Upper lobe of right lung (tissue), 1 donor: ENCODE data around the gene CHCHD6. TPM values are rescaled to one million over a fixed set of nuclear protein-coding genes. Genes with fewer than 3 reads are reported as not detected.

Source experiments
- ATAC-seq: fragments of 200-7000 bp; cut with Tn5 transposase; one replicate; pipeline ENCODE4 v1.9.1; 2020; ENCODE audit warnings: mild to moderate bottlenecking, moderate library complexity
- DNase-seq: peaks from one replicate; pipeline ENCODE4 v3.0.0-alpha.2; 2020
- H3K27ac ChIP-seq: fragments of 200-600 bp; one replicate; pipeline ENCODE4 v1.8.0; 2022
- H3K27me3 ChIP-seq: fragments of 200-600 bp; one replicate; pipeline ENCODE4 v1.8.0; 2022; ENCODE audit warnings: mild to moderate bottlenecking
- H3K36me3 ChIP-seq: fragments of 200-600 bp; one replicate; pipeline ENCODE4 v1.8.0; 2022
- H3K4me1 ChIP-seq: fragments of 200-600 bp; one replicate; pipeline ENCODE4 v1.8.0; 2022
- H3K4me3 ChIP-seq: fragments of 200-600 bp; one replicate; pipeline ENCODE4 v1.8.0; 2022; ENCODE audit warnings: mild to moderate bottlenecking
- H3K9me3 ChIP-seq: fragments of 200-600 bp; one replicate; pipeline ENCODE4 v1.8.0; 2022
- intact Hi-C: fragments of 100-400 bp; cut with DNase I; formaldehyde crosslinking; loops from one replicate; pipeline ENCODE4 v1.11.0; 2022
- total RNA-seq: library from RNA; stranded (reverse); fragmentation: NEBNext Ultra II Directional; extraction: Animal tissue kit (Norgen Biotek cat#: 25700); gene quantifications from one replicate; pipeline ENCODE4 v1.2.1, GENCODE V29; 2021
- TF ChIP-seq, protein P1 (sequence below): fragments of 200-600 bp; IDR thresholded peaks from one replicate; pipeline ENCODE4 v1.8.0; 2022; ENCODE audit warnings: antibody characterized with exemption
- donor health status: DM: no; HTN: yes; CAD: no; lungs with severe emphysema.

Gene CHCHD6
- total RNA-seq, 1 donor from 2014 or later = 17.1 TPM

- Histone ChIP-seq H3K4me3 (no peak overlapping the region), H3K27me3 (no peaks in the 10 kb centered on the region), H3K27ac (no peak overlapping the region), H3K36me3 (no peaks in the 10 kb centered on the region), H3K4me1 (peaks cover 40% of the 10 kb centered on the region), H3K9me3 (no peaks in the 10 kb centered on the region)
- no peak for ATAC-seq
- DNase-seq = no peak
- intact Hi-C loops = no loop called here
- TF ChIP-seq, protein P1, sequence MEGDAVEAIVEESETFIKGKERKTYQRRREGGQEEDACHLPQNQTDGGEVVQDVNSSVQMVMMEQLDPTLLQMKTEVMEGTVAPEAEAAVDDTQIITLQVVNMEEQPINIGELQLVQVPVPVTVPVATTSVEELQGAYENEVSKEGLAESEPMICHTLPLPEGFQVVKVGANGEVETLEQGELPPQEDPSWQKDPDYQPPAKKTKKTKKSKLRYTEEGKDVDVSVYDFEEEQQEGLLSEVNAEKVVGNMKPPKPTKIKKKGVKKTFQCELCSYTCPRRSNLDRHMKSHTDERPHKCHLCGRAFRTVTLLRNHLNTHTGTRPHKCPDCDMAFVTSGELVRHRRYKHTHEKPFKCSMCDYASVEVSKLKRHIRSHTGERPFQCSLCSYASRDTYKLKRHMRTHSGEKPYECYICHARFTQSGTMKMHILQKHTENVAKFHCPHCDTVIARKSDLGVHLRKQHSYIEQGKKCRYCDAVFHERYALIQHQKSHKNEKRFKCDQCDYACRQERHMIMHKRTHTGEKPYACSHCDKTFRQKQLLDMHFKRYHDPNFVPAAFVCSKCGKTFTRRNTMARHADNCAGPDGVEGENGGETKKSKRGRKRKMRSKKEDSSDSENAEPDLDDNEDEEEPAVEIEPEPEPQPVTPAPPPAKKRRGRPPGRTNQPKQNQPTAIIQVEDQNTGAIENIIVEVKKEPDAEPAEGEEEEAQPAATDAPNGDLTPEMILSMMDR = no peak
Observed at GRCh38 chr3:126999383-126999782, 295.3 kb downstream of the CHCHD6 start.

- ATAC-seq (no peak), DNase-seq (no peak)
- no peaks in the 10 kb centered on the region for H3K27me3 ChIP-seq
- intact Hi-C loops = no loop called here
- H3K4me1 ChIP-seq = peaks cover 33% of the 10 kb centered on the region
- H3K9me3 ChIP-seq = no peaks in the 10 kb centered on the region
- TF ChIP-seq, protein P1 = no peak
- no peaks in the 10 kb centered on the region for H3K36me3 ChIP-seq
- H3K4me3 ChIP-seq = no peak overlapping the region
- no peak overlapping the region for H3K27ac ChIP-seq
Observed at GRCh38 chr3:127000119-127000518, 296.1 kb downstream of the CHCHD6 start.

- H3K36me3 ChIP-seq = no peaks in the 10 kb centered on the region
- H3K27ac ChIP-seq = peak overlapping the region; percentile 79
- H3K4me1 ChIP-seq = peaks cover 31% of the 10 kb centered on the region
Observed at GRCh38 chr3:127000761-127001160, 296.7 kb downstream of the CHCHD6 start.

DNA sequence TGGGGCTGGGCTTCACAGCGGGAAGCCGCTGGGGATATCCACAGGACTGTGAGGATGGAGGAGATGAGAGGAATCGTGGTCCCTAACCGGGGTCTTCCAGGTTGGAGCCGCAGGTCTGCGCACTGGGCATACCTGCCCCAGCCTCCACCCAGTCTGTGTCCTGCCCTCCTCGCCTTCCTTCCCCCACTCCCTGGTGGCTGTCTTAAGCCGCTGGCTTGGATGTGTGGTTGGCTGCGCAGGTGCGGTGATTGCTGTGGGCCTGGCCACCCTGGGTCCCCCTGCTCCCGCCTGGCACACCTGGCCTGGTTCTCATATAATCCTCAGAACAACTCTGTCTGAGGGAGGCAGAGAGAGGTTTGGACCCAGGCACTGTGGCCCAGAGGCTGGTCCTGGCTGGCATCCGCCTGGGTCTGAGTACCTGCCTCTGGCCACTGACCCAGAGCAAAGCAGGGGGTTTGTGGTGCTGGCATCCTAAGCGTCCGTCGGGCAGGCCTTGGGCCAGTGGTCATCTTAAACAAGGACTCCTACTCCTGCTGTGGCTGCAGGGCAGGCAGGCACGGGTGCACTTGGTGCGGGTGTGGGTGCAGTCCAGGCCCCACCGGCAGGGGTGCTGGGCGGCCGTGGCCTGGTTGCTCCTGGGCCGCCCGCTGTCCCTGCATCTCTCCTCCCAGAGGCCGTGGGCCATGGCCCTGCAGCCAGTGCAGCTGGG lies 297.6 kb downstream of the CHCHD6 start:
- intact Hi-C loops = no loop called here
- Histone ChIP-seq H3K4me1 (peaks cover 31% of the 10 kb centered on the region), H3K27ac (peak overlapping the region; percentile 79), H3K4me3 (peak overlapping the region; percentile 4), H3K36me3 (no peaks in the 10 kb centered on the region), H3K27me3 (no peaks in the 10 kb centered on the region), H3K9me3 (no peaks in the 10 kb centered on the region)
- TF ChIP-seq, protein P1 = no peak
- DNase-seq (no peak), ATAC-seq (no peak)

More at GRCh38 chr3:127000761-127001160, 296.7 kb downstream of the CHCHD6 start:
- intact Hi-C loops = no loop called here
- TF ChIP-seq, protein P1 = no peak
- H3K9me3 ChIP-seq = no peaks in the 10 kb centered on the region
- H3K4me3 ChIP-seq = no peak overlapping the region
- H3K27me3 ChIP-seq = no peaks in the 10 kb centered on the region
- DNase-seq = no peak
- ATAC-seq = no peak

DNA sequence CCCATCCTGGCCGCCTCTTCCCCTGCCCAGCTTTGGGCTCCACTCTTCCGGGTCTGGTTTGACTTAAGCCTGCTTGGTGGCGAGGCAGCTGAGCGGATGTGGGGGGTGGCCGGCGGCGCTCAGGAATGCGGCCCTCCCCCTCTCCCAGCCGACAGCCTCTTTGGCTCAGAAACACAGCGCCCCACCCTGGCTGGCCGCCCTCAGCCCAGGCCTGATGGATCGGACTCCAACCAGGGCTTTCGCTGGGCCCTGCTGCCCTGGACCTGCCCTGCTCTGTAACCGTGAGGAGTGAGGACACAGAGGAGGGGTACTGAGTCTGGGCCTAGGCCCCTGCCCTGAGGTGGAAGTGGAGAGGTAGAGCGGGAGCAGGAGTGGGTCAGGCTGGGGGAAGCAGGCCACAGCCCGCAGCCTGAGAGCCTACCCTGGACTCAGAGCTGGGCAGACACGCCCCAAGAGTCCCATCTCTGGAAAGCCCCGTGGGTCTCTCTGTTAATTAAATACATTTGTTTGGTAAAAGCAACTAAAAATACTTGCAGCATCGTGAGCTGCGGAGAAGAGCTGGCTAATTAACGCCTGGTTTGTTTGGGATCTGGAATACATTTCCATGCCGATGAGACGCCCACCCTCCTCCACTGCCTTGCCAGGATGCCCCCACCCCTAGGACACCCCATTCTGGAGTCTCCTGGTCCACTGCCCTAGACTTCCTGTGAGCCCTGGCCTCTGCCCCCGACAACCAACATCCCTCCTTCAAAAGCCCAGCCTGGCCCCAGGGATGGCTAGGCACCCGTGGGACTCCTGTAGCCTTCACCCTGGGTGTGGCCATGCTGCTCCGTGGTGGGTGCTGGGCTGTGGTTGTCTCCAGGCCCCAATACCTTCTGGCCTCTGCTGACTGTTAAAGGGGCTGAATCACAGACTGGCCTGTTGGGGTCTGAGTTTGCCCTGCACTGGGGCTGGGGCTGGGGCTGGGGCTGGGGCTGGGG lies 298.4 kb downstream of the CHCHD6 start:
- H3K27ac ChIP-seq = peak overlapping the region; percentile 79
- H3K27me3 ChIP-seq = no peaks in the 10 kb centered on the region
- no peaks in the 10 kb centered on the region for H3K9me3 ChIP-seq
- peaks cover 31% of the 10 kb centered on the region for H3K4me1 ChIP-seq
- H3K4me3 ChIP-seq = peak overlapping the region; percentile 4
- H3K36me3 ChIP-seq = no peaks in the 10 kb centered on the region
- ATAC-seq (peak; percentile 90), DNase-seq (peak; percentile 93)
- TF ChIP-seq, protein P1 = peak; percentile 50
- intact Hi-C loops = no loop called here
